Hepatocyte (in vitro differentiated cells): ENCODE measurements around the gene MAMSTR.

Experiments used
- CTCF ChIP-seq: fragments of 200-600 bp; sonication (generic); IDR thresholded peaks from 2 replicates; pipeline ENCODE4 v1.5.1; 2016; ENCODE audit warnings: antibody characterized with exemption, mild to moderate bottlenecking; ENCODE audit not compliant: poor library complexity
- EZH2 ChIP-seq: fragments of 200-600 bp; sonication (generic); IDR thresholded peaks from 2 replicates; pipeline ENCODE4 v1.6.1; 2016; ENCODE audit warnings: antibody characterized with exemption, mild to moderate bottlenecking, borderline replicate concordance

- TF ChIP-seq CTCF (no peak), EZH2 (no peak)
Measured at GRCh38 chr19:48668761-48669160, 50.8 kb downstream of the MAMSTR start.
